GM12878 (cell line): ENCODE measurements around the gene C15orf62.

ENCODE experiments used
- CBFB ChIP-seq: IDR thresholded peaks from 2 replicates; pipeline ENCODE4 v1.6.1; 2016; ENCODE audit warnings: antibody characterized with exemption, low read depth
- CHD2 ChIP-seq: IDR thresholded peaks from 2 replicates; pipeline ENCODE4 v1.6.1; 2011; ENCODE audit warnings: low read depth, low read length, improper control_type of control experiment, borderline replicate concordance
- ESRRA ChIP-seq: IDR thresholded peaks from 2 replicates; pipeline ENCODE4 v1.6.1; 2012; ENCODE audit warnings: mild to moderate bottlenecking, low read length, improper control_type of control experiment
- MTA2 ChIP-seq: fragments of 450-650 bp; IDR thresholded peaks from 2 replicates; pipeline ENCODE4 v1.6.1; 2016; ENCODE audit warnings: low read depth, mild to moderate bottlenecking, moderate library complexity
- POLR2A ChIP-seq: IDR thresholded peaks from 2 replicates; pipeline ENCODE4 v1.6.1; 2011; ENCODE audit warnings: low read depth, mild to moderate bottlenecking, low read length
- POLR2AphosphoS5 ChIP-seq: IDR thresholded peaks from 2 replicates; pipeline ENCODE4 v1.6.1; 2011; ENCODE audit warnings: mild to moderate bottlenecking, low read length, inconsistent platforms
- SIX5 ChIP-seq: IDR thresholded peaks from 2 replicates; pipeline ENCODE4 v1.6.1; 2011; ENCODE audit warnings: mild to moderate bottlenecking, low read depth, low read length, moderate library complexity; ENCODE audit not compliant: severe bottlenecking
- ZNF384 ChIP-seq: IDR thresholded peaks from 2 replicates; pipeline ENCODE4 v1.6.1; 2012; ENCODE audit warnings: low read depth, mild to moderate bottlenecking, low read length, improper control_type of control experiment, borderline replicate concordance
- TF ChIP-seq, protein P1 (sequence below), 3 experiments: IDR thresholded peaks in 2 of 3; conservative IDR thresholded peaks in 1 of 3; 2 replicates each; pipeline ENCODE4 v1.5.1; 2011; ENCODE audit warnings: low read depth in 3 of 3, low read length in 3 of 3, mild to moderate bottlenecking in 3 of 3, control low read depth in 2 of 3, moderate library complexity in 2 of 3, inconsistent platforms in 1 of 3, mixed read lengths in 1 of 3; ENCODE audit not compliant: control insufficient read depth in 2 of 3, insufficient read depth in 1 of 3; ENCODE audit errors: extremely low read depth in 1 of 3
- TF ChIP-seq, protein P2 (sequence below): IDR thresholded peaks from 2 replicates; pipeline ENCODE4 v1.6.1; 2012; ENCODE audit warnings: low read length, inconsistent platforms

DNA sequence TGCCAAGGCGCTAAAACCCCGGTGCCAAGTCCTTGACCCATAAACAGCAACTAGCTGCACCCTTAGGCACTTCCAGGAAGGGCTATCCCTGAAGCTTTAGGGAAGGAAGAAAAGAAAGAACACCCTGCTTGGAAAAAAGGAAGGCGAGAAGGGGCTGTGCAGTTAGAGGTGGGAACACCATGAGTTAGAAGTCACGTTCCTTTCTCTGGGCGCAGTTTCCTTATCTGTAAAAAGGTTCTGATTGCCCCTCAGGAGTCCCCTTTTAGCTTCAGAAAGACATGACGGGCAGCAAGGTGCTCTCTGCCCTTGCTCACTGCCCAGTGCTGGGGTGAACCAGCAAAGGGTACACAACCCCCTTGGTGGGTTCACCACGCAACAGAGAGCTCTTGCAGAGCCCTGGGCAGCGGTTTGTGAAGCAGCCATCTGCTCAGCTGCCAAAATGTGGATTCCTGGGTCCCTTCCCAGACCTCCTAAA lies 5.1 kb upstream of the C15orf62 start:
- TF ChIP-seq CBFB (no peak), POLR2A (no peak), POLR2AphosphoS5 (no peak), ZNF384 (no peak), SIX5 (no peak), MTA2 (no peak), ESRRA (no peak), CHD2 (no peak)
- TF ChIP-seq, protein P1, sequence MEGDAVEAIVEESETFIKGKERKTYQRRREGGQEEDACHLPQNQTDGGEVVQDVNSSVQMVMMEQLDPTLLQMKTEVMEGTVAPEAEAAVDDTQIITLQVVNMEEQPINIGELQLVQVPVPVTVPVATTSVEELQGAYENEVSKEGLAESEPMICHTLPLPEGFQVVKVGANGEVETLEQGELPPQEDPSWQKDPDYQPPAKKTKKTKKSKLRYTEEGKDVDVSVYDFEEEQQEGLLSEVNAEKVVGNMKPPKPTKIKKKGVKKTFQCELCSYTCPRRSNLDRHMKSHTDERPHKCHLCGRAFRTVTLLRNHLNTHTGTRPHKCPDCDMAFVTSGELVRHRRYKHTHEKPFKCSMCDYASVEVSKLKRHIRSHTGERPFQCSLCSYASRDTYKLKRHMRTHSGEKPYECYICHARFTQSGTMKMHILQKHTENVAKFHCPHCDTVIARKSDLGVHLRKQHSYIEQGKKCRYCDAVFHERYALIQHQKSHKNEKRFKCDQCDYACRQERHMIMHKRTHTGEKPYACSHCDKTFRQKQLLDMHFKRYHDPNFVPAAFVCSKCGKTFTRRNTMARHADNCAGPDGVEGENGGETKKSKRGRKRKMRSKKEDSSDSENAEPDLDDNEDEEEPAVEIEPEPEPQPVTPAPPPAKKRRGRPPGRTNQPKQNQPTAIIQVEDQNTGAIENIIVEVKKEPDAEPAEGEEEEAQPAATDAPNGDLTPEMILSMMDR (IDR thresholded peaks at IDR 0.05 in 2 of 3, conservative IDR thresholded peaks at IDR 0.05 in 1 of 3; ENCODE audit: control insufficient read depth in 2 of 3, extremely low read depth in 1 of 3, insufficient read depth in 1 of 3, low read depth in 3 of 3, low read length in 3 of 3): no peak
- TF ChIP-seq, protein P2, sequence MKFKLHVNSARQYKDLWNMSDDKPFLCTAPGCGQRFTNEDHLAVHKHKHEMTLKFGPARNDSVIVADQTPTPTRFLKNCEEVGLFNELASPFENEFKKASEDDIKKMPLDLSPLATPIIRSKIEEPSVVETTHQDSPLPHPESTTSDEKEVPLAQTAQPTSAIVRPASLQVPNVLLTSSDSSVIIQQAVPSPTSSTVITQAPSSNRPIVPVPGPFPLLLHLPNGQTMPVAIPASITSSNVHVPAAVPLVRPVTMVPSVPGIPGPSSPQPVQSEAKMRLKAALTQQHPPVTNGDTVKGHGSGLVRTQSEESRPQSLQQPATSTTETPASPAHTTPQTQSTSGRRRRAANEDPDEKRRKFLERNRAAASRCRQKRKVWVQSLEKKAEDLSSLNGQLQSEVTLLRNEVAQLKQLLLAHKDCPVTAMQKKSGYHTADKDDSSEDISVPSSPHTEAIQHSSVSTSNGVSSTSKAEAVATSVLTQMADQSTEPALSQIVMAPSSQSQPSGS: no peak
